Measurements from ENCODE around the gene GPC4.

DNA sequence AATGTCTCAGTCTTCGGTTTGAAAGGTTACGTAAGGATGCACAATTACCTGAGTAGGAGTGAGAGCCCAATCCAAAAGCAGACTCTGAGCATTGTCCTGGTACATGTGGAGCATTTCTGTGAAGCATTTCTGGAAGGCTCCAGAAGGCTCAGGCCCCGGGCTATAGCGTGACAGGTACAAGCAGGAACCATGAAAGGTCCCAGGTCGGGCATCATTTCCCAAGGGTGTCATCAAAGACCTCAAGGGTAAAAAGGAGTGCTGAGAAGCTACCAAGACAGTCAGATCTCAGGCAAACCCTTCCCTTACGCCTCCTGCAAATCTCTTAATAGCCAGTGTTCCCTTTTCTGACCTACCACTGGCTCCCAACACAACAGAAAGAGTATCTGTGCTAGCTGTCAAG, 30.8 kb downstream of the GPC4 start:
- TF ChIP-seq, protein P1, sequence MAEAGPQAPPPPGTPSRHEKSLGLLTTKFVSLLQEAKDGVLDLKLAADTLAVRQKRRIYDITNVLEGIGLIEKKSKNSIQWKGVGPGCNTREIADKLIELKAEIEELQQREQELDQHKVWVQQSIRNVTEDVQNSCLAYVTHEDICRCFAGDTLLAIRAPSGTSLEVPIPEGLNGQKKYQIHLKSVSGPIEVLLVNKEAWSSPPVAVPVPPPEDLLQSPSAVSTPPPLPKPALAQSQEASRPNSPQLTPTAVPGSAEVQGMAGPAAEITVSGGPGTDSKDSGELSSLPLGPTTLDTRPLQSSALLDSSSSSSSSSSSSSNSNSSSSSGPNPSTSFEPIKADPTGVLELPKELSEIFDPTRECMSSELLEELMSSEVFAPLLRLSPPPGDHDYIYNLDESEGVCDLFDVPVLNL (IDR thresholded peaks at IDR 0.05; ENCODE audit: low read depth, low read length) = no peak
- TF ChIP-seq, protein P2, sequence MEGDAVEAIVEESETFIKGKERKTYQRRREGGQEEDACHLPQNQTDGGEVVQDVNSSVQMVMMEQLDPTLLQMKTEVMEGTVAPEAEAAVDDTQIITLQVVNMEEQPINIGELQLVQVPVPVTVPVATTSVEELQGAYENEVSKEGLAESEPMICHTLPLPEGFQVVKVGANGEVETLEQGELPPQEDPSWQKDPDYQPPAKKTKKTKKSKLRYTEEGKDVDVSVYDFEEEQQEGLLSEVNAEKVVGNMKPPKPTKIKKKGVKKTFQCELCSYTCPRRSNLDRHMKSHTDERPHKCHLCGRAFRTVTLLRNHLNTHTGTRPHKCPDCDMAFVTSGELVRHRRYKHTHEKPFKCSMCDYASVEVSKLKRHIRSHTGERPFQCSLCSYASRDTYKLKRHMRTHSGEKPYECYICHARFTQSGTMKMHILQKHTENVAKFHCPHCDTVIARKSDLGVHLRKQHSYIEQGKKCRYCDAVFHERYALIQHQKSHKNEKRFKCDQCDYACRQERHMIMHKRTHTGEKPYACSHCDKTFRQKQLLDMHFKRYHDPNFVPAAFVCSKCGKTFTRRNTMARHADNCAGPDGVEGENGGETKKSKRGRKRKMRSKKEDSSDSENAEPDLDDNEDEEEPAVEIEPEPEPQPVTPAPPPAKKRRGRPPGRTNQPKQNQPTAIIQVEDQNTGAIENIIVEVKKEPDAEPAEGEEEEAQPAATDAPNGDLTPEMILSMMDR (IDR thresholded peaks at IDR 0.05 in 2 of 3, conservative IDR thresholded peaks at IDR 0.05 in 1 of 3; ENCODE audit: control insufficient read depth in 2 of 3, extremely low read depth in 1 of 3, insufficient read depth in 1 of 3, low read depth in 3 of 3, low read length in 3 of 3) = no peak
- TF ChIP-seq EZH2 (IDR thresholded peaks at IDR 0.05; ENCODE audit: borderline replicate concordance, control insufficient read depth, low read depth, low read length) (no peak), CHD4 (IDR thresholded peaks at IDR 0.05) (no peak), SPI1 (IDR thresholded peaks at IDR 0.05; ENCODE audit: borderline replicate concordance, insufficient read depth, low read depth, low read length) (no peak)
